Fibroblast of the aortic adventitia (primary cell): Measurements from ENCODE around the gene TXNDC12. TPM values are rescaled to one million over a fixed set of nuclear protein-coding genes. Genes with fewer than 3 reads are reported as not detected.
"Not testable (repeated sequence)": the region's sequence is repeated elsewhere in the genome, so short reads cannot be mapped to it uniquely, and the experiment has no call there.

Experiments used
- DNase-seq: peaks from one replicate; pipeline ENCODE4 v3.0.0-alpha.2; 2010; ENCODE audit warnings: low read depth
- H3K4me3 ChIP-seq: 2 replicates; pipeline ENCODE4 v1.5.1; 2011; ENCODE audit warnings: low read depth, mild to moderate bottlenecking, control low read depth, low read length, moderate library complexity
- CTCF ChIP-seq: IDR thresholded peaks from 2 replicates; pipeline ENCODE4 v1.5.1; 2011; ENCODE audit warnings: mild to moderate bottlenecking, low read length, control low read depth, inconsistent platforms; ENCODE audit not compliant: insufficient read depth
- total RNA-seq: library from RNA; depleted of rRNA; stranded (reverse); fragments of >200 nt; gene quantifications from 2 replicates; pipeline ENCODE4 v1.2.3, GENCODE V29; 2012; ENCODE audit warnings: low replicate concordance

Gene TXNDC12
- total RNA-seq, 1 donor: 58.8 TPM

- no peak for TF ChIP-seq CTCF
- DNase-seq: peak; percentile 62
These were observed 22.2 kb downstream of the TXNDC12 start for GRCh38 chr1:52032785-52033131.

GRCh38 chr1:52032124-52032784, 22.7 kb downstream of the TXNDC12 start:
- TF ChIP-seq CTCF: no peak
- DNase-seq: no peak
- peak overlapping the region; percentile 99 for H3K4me3 ChIP-seq

More at GRCh38 chr1:52032785-52033131, 22.2 kb downstream of the TXNDC12 start:
- H3K4me3 ChIP-seq: peak overlapping the region; percentile 99

GRCh38 chr1:52028839-52029238, 26.2 kb downstream of the TXNDC12 start:
- DNase-seq, H3K4me3 ChIP-seq: not testable (repeated sequence)

- TF ChIP-seq CTCF: no peak
- H3K4me3 ChIP-seq: no peak overlapping the region
These were observed 26.7 kb downstream of the TXNDC12 start for GRCh38 chr1:52028328-52028727.

GRCh38 chr1:52026278-52026677, 28.7 kb downstream of the TXNDC12 start:
- DNase-seq: no peak
- no peak for TF ChIP-seq CTCF
- no peak overlapping the region for H3K4me3 ChIP-seq

More at GRCh38 chr1:52028328-52028727, 26.7 kb downstream of the TXNDC12 start:
- DNase-seq: no peak

- DNase-seq: no peak
- H3K4me3 ChIP-seq: no peak overlapping the region
- no peak for TF ChIP-seq CTCF
These were observed 32.9 kb downstream of the TXNDC12 start for GRCh38 chr1:52022133-52022532.

- DNase-seq: no peak
- TF ChIP-seq CTCF: no peak
- H3K4me3 ChIP-seq: no peak overlapping the region
These were observed 46.8 kb downstream of the TXNDC12 start for GRCh38 chr1:52008071-52008809.
